H54 (cell line): ENCODE data around the gene ST8SIA1.

ENCODE experiments used
- DNase-seq: peaks from one replicate; pipeline ENCODE4 v3.0.0; 2011; ENCODE audit warnings: low spot score, mixed read lengths; ENCODE audit not compliant: insufficient read length
- FAIRE-seq: peaks from 3 replicates; lab custom pipeline; 2011; peaks lifted over from hg19 to GRCh38; lab: Jason Lieb, UNC
- POLR2A ChIP-seq: IDR thresholded peaks from 2 replicates; pipeline ENCODE4 v1.6.1; 2011; ENCODE audit warnings: low read depth, mild to moderate bottlenecking, low read length

The ST8SIA1 gene

DNA sequence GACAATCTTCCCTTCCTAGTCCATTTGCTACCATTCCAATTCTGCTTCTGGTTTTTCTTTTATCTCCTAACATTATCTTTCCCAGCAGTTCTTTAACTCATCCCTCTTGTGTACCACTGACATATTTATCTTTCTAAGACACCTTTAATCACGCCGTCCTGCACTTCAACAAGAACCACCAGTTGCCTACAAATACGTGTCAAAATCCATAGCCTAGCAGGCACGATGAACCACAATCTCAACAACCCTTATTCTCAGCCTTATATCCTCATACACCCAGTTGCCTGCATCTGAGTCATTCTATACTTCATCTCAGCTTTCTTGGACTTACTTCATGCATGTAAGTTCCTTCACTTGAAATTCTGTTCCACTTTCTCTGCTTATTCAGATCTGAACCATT lies 16.4 kb upstream of the ST8SIA1 start:
- FAIRE-seq (no peak), DNase-seq (no peak)
- no peak for TF ChIP-seq POLR2A

DNA sequence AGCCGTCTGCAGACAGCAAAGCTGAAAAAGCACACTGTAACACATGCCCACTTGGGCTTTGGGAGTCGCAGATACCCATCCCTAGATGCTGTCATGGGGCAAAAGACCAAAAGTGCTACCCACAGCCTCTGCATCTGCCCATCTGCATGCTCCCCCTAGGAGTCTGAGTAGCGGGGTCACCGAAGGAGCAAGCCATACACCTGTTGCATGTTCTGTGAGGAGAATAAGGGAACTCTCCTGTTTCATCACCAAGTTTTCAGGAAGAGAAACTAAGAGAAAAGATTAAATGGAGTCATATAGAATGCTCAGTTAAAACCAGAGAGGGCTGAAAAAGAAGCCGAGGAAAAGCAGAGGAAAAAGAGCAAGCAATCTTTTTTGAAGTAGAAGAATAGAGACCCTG lies 13.7 kb upstream of the ST8SIA1 start:
- no peak for DNase-seq
- no peak for FAIRE-seq
- TF ChIP-seq POLR2A: no peak

DNA sequence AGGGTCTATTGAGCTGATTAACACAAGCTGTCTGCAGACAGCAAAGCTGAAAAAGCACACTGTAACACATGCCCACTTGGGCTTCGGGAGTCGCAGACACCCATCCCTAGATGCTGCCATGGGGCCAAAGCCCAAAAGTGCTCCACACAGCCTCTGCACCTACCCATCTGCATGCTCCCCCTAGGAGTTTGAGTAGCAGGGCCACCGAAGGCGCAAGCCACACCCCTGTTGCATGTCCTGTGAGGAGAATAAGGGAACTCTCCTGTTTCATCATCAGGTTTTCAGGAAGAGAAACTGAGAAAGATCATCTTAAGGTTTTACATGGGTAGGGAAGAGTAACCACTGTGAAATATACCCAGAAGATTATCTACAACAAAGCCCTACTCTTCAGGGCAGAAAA lies 5.6 kb upstream of the ST8SIA1 start:
- no peak for TF ChIP-seq POLR2A
- FAIRE-seq (no peak), DNase-seq (no peak)

DNA sequence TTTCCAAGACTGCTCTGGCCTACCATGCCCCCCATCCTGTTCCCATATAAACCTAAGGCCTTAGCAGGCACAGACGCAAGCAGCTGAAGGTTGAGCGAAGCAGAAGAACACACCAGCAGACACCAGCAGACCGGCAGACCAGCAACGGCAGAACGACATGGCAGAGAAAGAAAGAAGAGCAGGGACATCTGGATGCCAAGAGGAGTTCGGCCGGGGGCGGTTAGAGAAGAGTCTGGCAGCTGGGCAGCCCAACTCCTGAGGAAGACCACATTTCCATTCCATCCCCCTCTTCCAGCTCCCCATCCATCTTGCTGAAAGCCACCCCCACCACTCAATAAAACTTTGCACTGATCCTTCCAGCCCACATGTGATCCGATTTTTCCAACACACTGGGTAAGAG lies 5.2 kb upstream of the ST8SIA1 start:
- TF ChIP-seq POLR2A: no peak
- FAIRE-seq (no peak), DNase-seq (no peak)

DNA sequence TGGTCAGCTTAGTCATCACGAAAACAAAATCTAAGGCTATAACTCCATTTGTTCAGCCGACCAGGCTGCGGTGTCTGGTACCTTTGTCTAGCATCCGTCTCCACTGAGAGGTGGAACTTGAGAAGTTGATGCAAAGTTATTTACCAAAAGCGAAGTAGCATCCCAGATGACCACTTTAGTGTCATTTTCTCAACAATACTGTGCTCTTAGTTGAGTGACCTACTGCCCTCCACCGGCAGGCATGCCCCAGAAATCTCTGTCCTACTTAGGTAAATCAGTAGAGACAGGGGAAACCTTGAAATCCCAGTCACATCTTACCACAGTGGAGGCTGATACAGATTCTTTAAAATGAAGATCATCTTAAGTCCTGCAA lies 1.3 kb upstream of the ST8SIA1 start:
- no peak for TF ChIP-seq POLR2A
- FAIRE-seq (no peak), DNase-seq (no peak)

DNA sequence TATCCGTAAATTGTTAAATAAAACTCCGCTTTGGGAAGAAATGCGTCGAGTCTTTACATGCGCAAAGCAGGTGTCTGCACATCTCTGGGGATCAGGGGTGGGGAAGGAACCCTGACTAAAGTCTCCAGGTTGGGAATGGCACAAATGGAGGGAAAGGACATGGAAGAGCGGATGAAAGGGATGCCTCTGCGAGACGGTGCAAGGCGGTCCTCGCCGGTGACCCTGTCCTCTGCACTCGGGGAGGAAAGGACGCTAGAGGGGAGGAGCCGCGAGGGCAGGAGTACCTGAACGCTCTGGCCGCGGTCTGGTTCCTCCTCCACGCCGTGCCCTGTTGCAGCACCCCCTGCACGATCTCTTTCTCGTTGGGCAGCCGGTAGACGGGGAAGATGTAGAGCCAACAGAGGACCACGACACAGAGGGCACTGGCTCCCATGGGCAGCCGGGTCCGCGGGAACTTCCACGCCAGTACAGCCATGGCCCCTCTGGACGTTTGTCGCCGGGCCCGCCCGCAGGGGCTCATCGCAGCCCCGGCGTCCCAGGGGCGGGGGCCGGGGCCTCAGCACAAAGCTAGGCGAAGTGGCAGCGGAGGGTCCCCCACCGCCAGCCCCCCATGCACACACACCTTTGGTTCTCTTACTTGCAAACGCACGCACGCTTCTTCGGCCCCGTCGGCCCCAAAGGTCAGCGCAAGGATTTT lies 646 bp downstream of the ST8SIA1 start:
- no peak for FAIRE-seq
- TF ChIP-seq POLR2A: no peak
- DNase-seq: no peak

DNA sequence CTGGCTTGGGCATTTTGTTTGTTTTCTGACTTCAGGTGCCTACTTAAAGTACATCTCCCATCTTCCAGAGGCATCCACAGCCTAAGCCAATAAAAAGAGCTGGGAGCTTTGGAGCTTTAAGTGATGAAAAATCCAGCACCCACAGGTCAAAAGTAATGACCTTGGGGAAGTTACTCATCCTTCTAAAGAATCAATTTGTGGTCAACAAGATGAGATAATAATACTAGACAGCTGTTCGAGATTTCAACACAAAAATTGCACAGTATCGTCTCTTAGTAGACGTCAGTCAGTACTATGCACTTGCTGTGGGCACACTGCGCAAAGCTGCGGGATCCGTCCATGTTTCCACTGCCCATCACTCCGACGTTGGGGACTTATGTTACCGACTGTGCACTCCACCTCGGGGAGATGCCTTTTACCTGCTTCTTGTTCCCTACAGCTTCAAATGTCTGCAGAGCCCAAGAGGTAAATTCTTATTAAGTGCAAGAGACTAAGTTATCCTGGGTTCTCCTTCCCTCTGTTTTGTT lies 1.3 kb downstream of the ST8SIA1 start:
- DNase-seq (no peak), FAIRE-seq (no peak)
- no peak for TF ChIP-seq POLR2A

DNA sequence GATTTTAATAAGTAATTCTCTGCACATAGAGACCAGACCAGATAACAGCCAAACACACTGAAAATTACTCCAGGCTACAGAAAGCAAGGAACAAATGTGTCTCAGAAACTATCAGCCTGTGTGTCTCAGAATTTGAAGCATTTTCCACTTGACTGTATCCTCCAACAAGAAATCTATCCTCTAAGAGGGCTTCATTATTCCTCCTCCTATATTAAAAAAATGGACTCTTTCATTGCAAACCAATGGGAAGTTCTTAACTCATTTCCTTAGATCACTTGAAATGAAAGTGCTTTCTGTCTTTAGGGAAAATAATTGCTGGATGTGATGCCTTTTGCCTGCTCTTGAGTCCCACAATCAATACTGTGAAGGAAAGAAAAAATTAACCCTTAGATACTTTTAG lies 2.3 kb downstream of the ST8SIA1 start:
- DNase-seq: no peak
- no peak for TF ChIP-seq POLR2A
- FAIRE-seq: no peak

DNA sequence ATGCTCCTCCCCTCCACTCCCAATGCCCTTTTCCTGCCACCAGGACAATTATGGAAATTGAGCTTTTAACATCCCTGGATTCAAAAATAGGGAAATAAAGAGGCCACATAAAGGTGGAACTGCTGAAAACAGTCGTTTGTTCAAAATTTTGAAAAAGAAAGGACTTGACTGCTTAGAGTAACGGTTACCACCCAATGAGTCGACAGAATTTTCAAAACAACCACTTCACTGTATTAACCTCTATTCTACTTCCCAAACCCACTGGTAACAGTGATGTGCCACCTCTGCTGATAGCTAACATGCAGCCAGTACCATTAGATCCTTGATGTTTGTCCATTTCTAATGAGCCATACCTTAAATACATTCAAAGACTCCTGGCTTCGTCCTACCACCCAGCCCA lies 4.9 kb downstream of the ST8SIA1 start:
- DNase-seq (no peak), FAIRE-seq (no peak)
- no peak for TF ChIP-seq POLR2A

DNA sequence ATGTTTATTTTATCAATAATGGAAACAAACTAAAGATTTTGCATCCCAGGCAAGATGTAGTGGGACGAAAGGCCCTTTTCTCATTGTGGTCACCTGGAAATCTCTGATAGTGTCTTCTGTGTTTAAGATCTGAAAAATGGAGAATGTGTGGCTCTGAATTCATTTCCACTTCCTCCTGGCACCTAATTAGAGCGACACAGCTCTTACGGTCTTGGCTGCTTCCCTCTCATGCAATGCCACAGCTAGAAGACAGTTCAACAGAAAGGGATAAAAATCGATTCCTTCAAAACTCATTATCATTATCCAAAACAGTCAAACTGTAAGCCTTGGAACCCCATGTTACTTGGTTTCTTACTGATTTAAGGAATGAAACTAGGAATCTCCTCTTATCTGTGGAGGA lies 9.3 kb downstream of the ST8SIA1 start:
- DNase-seq (no peak), FAIRE-seq (no peak)
- TF ChIP-seq POLR2A: no peak

DNA sequence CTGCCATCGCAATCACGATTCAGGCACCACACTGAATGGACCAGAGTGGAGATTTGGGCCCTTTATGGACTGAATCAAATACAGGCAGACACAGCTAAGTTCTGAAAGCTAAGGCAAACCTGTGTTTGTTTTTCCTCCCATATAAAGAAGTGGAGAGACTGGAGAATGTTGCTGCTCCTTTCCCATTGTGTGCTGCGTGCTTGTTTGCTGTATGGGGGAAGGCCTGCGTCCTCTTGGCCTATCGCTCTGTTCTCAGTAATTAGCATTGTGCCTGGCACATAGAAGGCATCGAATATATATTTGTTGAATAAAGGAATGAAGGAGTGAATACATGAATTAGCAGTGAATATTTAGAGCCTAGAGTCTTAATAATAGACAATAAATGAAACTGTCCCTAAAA lies 12.4 kb downstream of the ST8SIA1 start:
- DNase-seq (no peak), FAIRE-seq (no peak)
- TF ChIP-seq POLR2A: no peak

DNA sequence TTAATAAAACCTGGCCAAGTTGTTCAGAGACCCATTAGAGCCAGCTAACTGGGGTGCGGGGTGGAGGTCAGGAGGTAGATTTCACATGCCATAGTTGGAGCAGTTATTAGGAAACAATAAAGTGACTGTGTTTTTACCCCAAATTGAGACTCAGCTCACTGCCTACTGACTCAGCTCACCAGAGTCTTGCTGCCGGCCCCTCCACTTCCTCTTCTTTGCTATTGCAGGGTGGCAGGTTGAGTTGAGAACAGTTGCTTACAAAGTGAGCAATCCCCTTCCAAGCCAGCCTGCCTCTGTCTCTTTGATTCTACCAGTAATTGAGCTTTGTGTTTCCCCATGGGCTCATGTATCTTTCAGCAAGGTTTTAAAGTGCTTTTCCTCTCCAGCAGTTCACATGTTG lies 12.9 kb downstream of the ST8SIA1 start:
- TF ChIP-seq POLR2A: no peak
- peak; percentile 97 for FAIRE-seq
- DNase-seq: no peak

DNA sequence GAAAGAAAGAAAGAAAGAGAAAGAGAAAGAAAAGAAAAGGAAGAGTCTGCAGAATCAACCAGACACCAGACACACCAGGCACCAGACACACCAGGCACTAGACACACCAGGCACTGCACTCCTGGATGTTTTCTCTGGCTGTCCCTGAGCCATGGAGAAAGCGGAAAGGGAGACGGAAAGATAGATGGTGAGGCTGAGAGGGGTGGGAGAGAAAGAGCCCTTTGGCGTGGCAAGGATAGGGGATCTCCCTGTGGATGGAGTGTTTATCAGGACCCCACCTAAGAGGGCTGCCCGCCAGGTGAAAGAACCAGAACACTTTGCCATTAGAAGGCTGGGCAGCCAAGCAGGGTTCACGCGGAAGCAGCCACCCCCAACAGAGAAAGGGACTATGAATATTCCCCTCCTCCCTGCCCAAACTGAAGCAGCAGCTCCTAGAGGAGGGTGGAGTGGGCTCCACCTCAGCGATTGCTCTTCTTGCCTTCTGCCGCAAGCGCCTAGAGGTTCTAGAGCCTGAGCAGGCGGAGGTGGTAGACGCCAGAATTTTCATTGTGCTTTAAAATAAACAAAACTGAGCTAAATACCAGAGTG lies 13.4 kb downstream of the ST8SIA1 start:
- DNase-seq (no peak), FAIRE-seq (no peak)
- no peak for TF ChIP-seq POLR2A

DNA sequence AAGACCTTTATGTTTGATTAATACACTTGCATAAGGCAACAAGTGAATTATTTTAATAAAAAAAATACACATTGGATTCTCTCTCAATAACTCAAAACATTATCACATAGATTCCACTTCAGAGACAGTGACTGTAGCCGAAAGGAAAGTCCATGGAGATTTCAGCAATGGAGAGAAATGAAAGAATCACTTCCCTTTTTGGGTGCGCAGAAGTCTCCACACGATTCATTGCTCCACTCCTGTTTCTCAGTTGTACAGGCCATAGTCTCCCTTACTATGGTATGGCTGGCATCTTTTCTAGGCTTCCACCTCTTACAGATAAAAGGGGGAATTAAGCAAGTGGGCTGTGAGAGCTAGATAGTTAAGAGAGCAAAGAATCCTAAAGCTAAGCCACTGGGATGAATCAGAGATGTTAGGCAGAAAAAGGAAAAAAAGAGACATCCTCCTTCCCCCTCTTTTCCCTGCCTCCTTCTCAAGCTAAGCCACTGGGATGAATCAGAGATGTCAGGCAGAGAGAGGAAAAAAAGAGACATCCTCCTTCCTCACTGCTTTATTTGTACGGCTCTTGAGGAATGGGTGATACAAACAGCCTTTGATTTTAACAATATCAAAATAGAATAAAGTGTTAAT lies 16.3 kb downstream of the ST8SIA1 start:
- DNase-seq (no peak), FAIRE-seq (peak; percentile 75)
- TF ChIP-seq POLR2A: no peak

DNA sequence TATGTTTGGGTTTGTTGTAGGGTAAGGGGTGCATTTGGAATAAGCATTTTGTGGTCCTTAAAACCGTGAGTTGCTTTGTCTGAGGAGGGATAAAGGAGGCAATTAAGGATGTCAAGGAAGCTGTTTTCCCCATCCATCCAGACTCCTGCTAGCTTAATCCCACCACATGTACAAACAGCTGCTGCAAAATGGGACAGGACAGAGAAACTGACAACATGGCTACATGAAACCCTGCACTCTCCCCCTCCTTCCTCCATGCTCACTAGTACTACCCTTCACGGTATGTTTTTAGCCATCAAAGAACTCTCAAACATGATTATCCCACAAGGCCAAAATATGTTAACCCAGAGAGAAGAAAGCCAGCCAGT lies 20.6 kb downstream of the ST8SIA1 start:
- TF ChIP-seq POLR2A: no peak
- no peak for DNase-seq
- FAIRE-seq: no peak
